Urinary bladder (tissue), 4 donors: ENCODE results near the gene CEACAM6. TPM values are rescaled to one million over a fixed set of nuclear protein-coding genes. Genes with fewer than 3 reads are reported as not detected.
"Not testable (repeated sequence)": the region's sequence is repeated elsewhere in the genome, so short reads cannot be mapped to it uniquely, and the experiment has no call there.

Experiments used
- DNase-seq: peaks from one replicate; pipeline ENCODE4 v3.0.0-alpha.2; 2015; ENCODE audit errors: extremely low spot score
- H3K27ac ChIP-seq: one replicate; pipeline ENCODE4 v1.5.1; 2013; ENCODE audit warnings: low read depth, mild to moderate bottlenecking, moderate library complexity
- H3K36me3 ChIP-seq: one replicate; pipeline ENCODE4 v1.6.1; 2013; ENCODE audit warnings: mild to moderate bottlenecking, moderate library complexity; ENCODE audit not compliant: insufficient read depth
- H3K4me1 ChIP-seq: one replicate; pipeline ENCODE4 v1.6.1; 2013; ENCODE audit warnings: mild to moderate bottlenecking, moderate library complexity; ENCODE audit not compliant: insufficient read depth
- H3K4me3 ChIP-seq: one replicate; pipeline ENCODE4 v1.5.1; 2013; ENCODE audit warnings: low read depth, low read length
- WGBS: extraction: QIAGEN DNeasy Blood & Tissue Kit; methylation state at CpG from one replicate; pipeline ENCODE4 v1.1.7; 2013; 5-methylcytosine and 5-hydroxymethylcytosine counted together
- polyA plus RNA-seq: library from polyadenylated mRNA; stranded (reverse); fragments of 200-250 nt; gene quantifications from one replicate; pipeline ENCODE4 v1.2.3, GENCODE V29; 2013
- total RNA-seq: library from RNA; depleted of rRNA; stranded (reverse); fragments of >200 nt; gene quantifications from one replicate; pipeline ENCODE4 v1.2.3, GENCODE V29; 2014
- donor health status: healthy with polysubstance abuse.
- donor health status: healthy.

Gene CEACAM6
- total and polyA plus RNA-seq, 2 donors = 2.2 TPM; not detected in 1

GRCh38 chr19:41734585-41734984 is 20.7 kb upstream of the CEACAM6 start:
- Histone ChIP-seq H3K27ac (no peak overlapping the region), H3K4me1 (no peaks in the 10 kb centered on the region), H3K4me3 (no peak overlapping the region), H3K36me3 (no peaks in the 10 kb centered on the region)
- no peak for DNase-seq
- 70% methylated on average over 3 of the region's 3 CpGs for WGBS

- DNase-seq = no peak
- H3K27ac ChIP-seq = no peak overlapping the region
- 63% methylated on average over 5 of the region's 5 CpGs for WGBS
Measured at GRCh38 chr19:41735071-41735600, 20.2 kb upstream of the CEACAM6 start.

GRCh38 chr19:41739361-41739760 is 16.0 kb upstream of the CEACAM6 start:
- no peak overlapping the region for H3K27ac ChIP-seq
- 56% methylated on average over 3 of the region's 3 CpGs for WGBS

More at GRCh38 chr19:41735071-41735600, 20.2 kb upstream of the CEACAM6 start:
- H3K36me3 ChIP-seq = no peaks in the 10 kb centered on the region
- H3K4me3 ChIP-seq = no peak overlapping the region
- no peaks in the 10 kb centered on the region for H3K4me1 ChIP-seq

GRCh38 chr19:41740415-41741243 is 14.7 kb upstream of the CEACAM6 start:
- DNase-seq = no peak
- 68% methylated on average over 5 of the region's 5 CpGs for WGBS

More at GRCh38 chr19:41739361-41739760, 16.0 kb upstream of the CEACAM6 start:
- H3K36me3 ChIP-seq = no peaks in the 10 kb centered on the region
- DNase-seq = no peak
- no peaks in the 10 kb centered on the region for H3K4me1 ChIP-seq
- H3K4me3 ChIP-seq = no peak overlapping the region

GRCh38 chr19:41741244-41741554 is 14.1 kb upstream of the CEACAM6 start:
- H3K36me3 ChIP-seq = no peaks in the 10 kb centered on the region
- no peak overlapping the region for H3K27ac ChIP-seq
- H3K4me3 ChIP-seq = no peak overlapping the region
- 72% methylated on average over 2 of the region's 2 CpGs for WGBS
- H3K4me1 ChIP-seq = no peaks in the 10 kb centered on the region
- DNase-seq = no peak

More at GRCh38 chr19:41740415-41741243, 14.7 kb upstream of the CEACAM6 start:
- H3K4me1 ChIP-seq = no peaks in the 10 kb centered on the region
- H3K36me3 ChIP-seq = no peaks in the 10 kb centered on the region
- H3K4me3 ChIP-seq = no peak overlapping the region
- no peak overlapping the region for H3K27ac ChIP-seq

- Histone ChIP-seq H3K4me1 (no peaks in the 10 kb centered on the region), H3K27ac (no peak overlapping the region), H3K36me3 (no peaks in the 10 kb centered on the region), H3K4me3 (no peak overlapping the region)
- 66% methylated on average over 4 of the region's 4 CpGs for WGBS
- DNase-seq = no peak
Measured at GRCh38 chr19:41744850-41745249, 10.5 kb upstream of the CEACAM6 start.

GRCh38 chr19:41745756-41746155 is 9.6 kb upstream of the CEACAM6 start:
- Histone ChIP-seq H3K27ac (no peak overlapping the region), H3K4me1 (no peaks in the 10 kb centered on the region), H3K36me3 (no peaks in the 10 kb centered on the region), H3K4me3 (no peak overlapping the region)
- 80% methylated on average over 5 of the region's 5 CpGs for WGBS
- no peak for DNase-seq

- no peak overlapping the region for H3K27ac ChIP-seq
- no peaks in the 10 kb centered on the region for H3K36me3 ChIP-seq
- WGBS = 17% methylated on average over 11 of the region's 11 CpGs
- DNase-seq = no peak
- no peaks in the 10 kb centered on the region for H3K4me1 ChIP-seq
- no peak overlapping the region for H3K4me3 ChIP-seq
Measured at GRCh38 chr19:41746593-41747227, 8.6 kb upstream of the CEACAM6 start.

GRCh38 chr19:41748012-41748411 is 7.3 kb upstream of the CEACAM6 start:
- 72% methylated on average over 3 of the region's 3 CpGs for WGBS
- H3K4me1 ChIP-seq = no peaks in the 10 kb centered on the region
- no peak overlapping the region for H3K27ac ChIP-seq
- no peak for DNase-seq
- no peak overlapping the region for H3K4me3 ChIP-seq
- no peaks in the 10 kb centered on the region for H3K36me3 ChIP-seq

GRCh38 chr19:41750248-41751134 is 4.8 kb upstream of the CEACAM6 start:
- H3K36me3 ChIP-seq, H3K4me3 ChIP-seq, H3K4me1 ChIP-seq, H3K27ac ChIP-seq, DNase-seq: not testable (repeated sequence)
- 36% methylated on average over 8 of the region's 10 CpGs for WGBS

- no peak overlapping the region for H3K4me3 ChIP-seq
- H3K36me3 ChIP-seq = no peaks in the 10 kb centered on the region
- no peaks in the 10 kb centered on the region for H3K4me1 ChIP-seq
- DNase-seq = no peak
- no peak overlapping the region for H3K27ac ChIP-seq
- 8% methylated on average over 12 of the region's 12 CpGs for WGBS
Measured at GRCh38 chr19:41753159-41753558, 2.2 kb upstream of the CEACAM6 start.

GRCh38 chr19:41753936-41754529 is 1.3 kb upstream of the CEACAM6 start:
- WGBS = 8% methylated on average over 4 of the region's 4 CpGs
- Histone ChIP-seq H3K4me3 (no peak overlapping the region), H3K36me3 (no peaks in the 10 kb centered on the region), H3K27ac (no peak overlapping the region), H3K4me1 (no peaks in the 10 kb centered on the region)
- DNase-seq = no peak

GRCh38 chr19:41758846-41759245 is 3.5 kb downstream of the CEACAM6 start:
- Histone ChIP-seq H3K4me1 (no peaks in the 10 kb centered on the region), H3K27ac (no peak overlapping the region), H3K4me3 (no peak overlapping the region), H3K36me3 (no peaks in the 10 kb centered on the region)
- WGBS = 78% methylated on average over 9 of the region's 9 CpGs
- DNase-seq = no peak
